K562 (cell line): Measurements from ENCODE around the gene MCL1. TPM values are rescaled to one million over a fixed set of nuclear protein-coding genes. Genes with fewer than 3 reads are reported as not detected.

ENCODE experiments used
- BHLHE40 ChIP-seq: IDR thresholded peaks from 2 replicates; pipeline ENCODE4 v1.6.1; 2011; ENCODE audit warnings: low read length, improper control_type of control experiment
- DPF2 ChIP-seq: fragments of 450-650 bp; IDR thresholded peaks from 2 replicates; pipeline ENCODE4 v1.6.1; 2016
- E2F4 ChIP-seq: sonication (generic); formaldehyde crosslinking; IDR thresholded peaks from 2 replicates; pipeline ENCODE4 v1.8.0; 2022; ENCODE audit warnings: mild to moderate bottlenecking, low read depth, missing genetic modification reagents
- ESRRA ChIP-seq: fragments of 450-650 bp; IDR thresholded peaks from 2 replicates; pipeline ENCODE4 v1.6.1; 2014; ENCODE audit warnings: low read depth, mild to moderate bottlenecking, moderate library complexity, borderline replicate concordance
- GATA2 ChIP-seq: sonication (generic); formaldehyde crosslinking; IDR thresholded peaks from 2 replicates; pipeline ENCODE4 v1.4.0; 2020; ENCODE audit warnings: mild to moderate bottlenecking, missing genetic modification reagents
- ILK ChIP-seq: fragments of 450-650 bp; IDR thresholded peaks from 2 replicates; pipeline ENCODE4 v1.6.1; 2016; ENCODE audit warnings: missing genetic modification characterization, low read depth, mild to moderate bottlenecking, missing compliant biosample characterization, moderate library complexity, borderline replicate concordance
- MCM5 ChIP-seq: fragments of 450-650 bp; IDR thresholded peaks from 2 replicates; pipeline ENCODE4 v1.6.1; 2016; ENCODE audit warnings: low read depth
- NR1H2 ChIP-seq: sonication (generic); formaldehyde crosslinking; IDR thresholded peaks from 2 replicates; pipeline ENCODE4 v1.4.0; 2020; ENCODE audit warnings: mild to moderate bottlenecking, missing genetic modification reagents
- PHF8 ChIP-seq: fragments of 200-600 bp; sonication (generic); IDR thresholded peaks from 2 replicates; pipeline ENCODE4 v1.6.1; 2012; ENCODE audit warnings: mixed run types, mild to moderate bottlenecking, inconsistent platforms, low read length, moderate library complexity, borderline replicate concordance
- POLR2AphosphoS5 ChIP-seq: IDR thresholded peaks from 2 replicates; pipeline ENCODE4 v1.6.1; 2011; ENCODE audit warnings: mild to moderate bottlenecking, low read depth, low read length, moderate library complexity; ENCODE audit not compliant: control insufficient read depth, insufficient read depth
- PPARD ChIP-seq: fragments of 250-450 bp; sonication (Bioruptor Pico); IDR thresholded peaks from 2 replicates; pipeline ENCODE4 v1.8.0; 2022; ENCODE audit warnings: inconsistent platforms, mild to moderate bottlenecking, moderate library complexity
- PRPF4 ChIP-seq: fragments of 200-400 bp; formaldehyde crosslinking; IDR thresholded peaks from one replicate; pipeline ENCODE4 v1.6.1; 2017; ENCODE audit warnings: low read length, low read depth, mild to moderate bottlenecking; ENCODE audit not compliant: insufficient read depth, poor library complexity, severe bottlenecking
- PURB ChIP-seq: sonication (generic); formaldehyde crosslinking; IDR thresholded peaks from 2 replicates; pipeline ENCODE4 v1.9.0; 2021; ENCODE audit warnings: low read depth, mild to moderate bottlenecking, missing genetic modification reagents
- RBM39 ChIP-seq: fragments of 200-400 bp; formaldehyde crosslinking; optimal IDR thresholded peaks from 2 replicates; pipeline ENCODE3; 2018; ENCODE audit warnings: low read depth, low read length
- SMARCC2 ChIP-seq: fragments of 450-650 bp; IDR thresholded peaks from 2 replicates; pipeline ENCODE4 v1.6.1; 2017; ENCODE audit warnings: antibody characterized with exemption, moderate library complexity, mild to moderate bottlenecking, low read depth
- TAF15 ChIP-seq: fragments of 200-400 bp; formaldehyde crosslinking; IDR thresholded peaks from 2 replicates; pipeline ENCODE4 v1.6.1; 2017; ENCODE audit warnings: mild to moderate bottlenecking, low read depth, low read length, moderate library complexity
- ZBTB26 ChIP-seq: fragments of 450-650 bp; formaldehyde crosslinking; IDR thresholded peaks from 2 replicates; pipeline ENCODE4 v1.4.0; 2022; ENCODE audit warnings: missing genetic modification characterization
- ZBTB9 ChIP-seq: fragments of 450-650 bp; formaldehyde crosslinking; IDR thresholded peaks from 2 replicates; pipeline ENCODE4 v1.4.0; 2020; ENCODE audit warnings: mild to moderate bottlenecking, moderate library complexity
- ZNF121 ChIP-seq: sonication (generic); formaldehyde crosslinking; conservative IDR thresholded peaks from 2 replicates; pipeline ENCODE4 v1.8.0; 2022; ENCODE audit warnings: missing genetic modification reagents
- ZNF124 ChIP-seq: sonication (generic); formaldehyde crosslinking; IDR thresholded peaks from 2 replicates; pipeline ENCODE4 v1.8.1; 2022; ENCODE audit warnings: missing genetic modification reagents
- ZNF143 ChIP-seq: sonication (generic); formaldehyde crosslinking; IDR thresholded peaks from 2 replicates; pipeline ENCODE4 v1.9.0; 2022; ENCODE audit warnings: mild to moderate bottlenecking, missing genetic modification reagents
- ZNF165 ChIP-seq: fragments of 250-450 bp; sonication (Bioruptor Pico); IDR thresholded peaks from 2 replicates; pipeline ENCODE4 v1.4.0; 2020; ENCODE audit warnings: borderline replicate concordance
- ZNF197 ChIP-seq: fragments of 200-800 bp; sonication (Bioruptor generic); IDR thresholded peaks from 2 replicates; pipeline ENCODE4 v1.6.1; 2016; ENCODE audit warnings: low read depth, missing genetic modification characterization, missing compliant biosample characterization
- ZNF347 ChIP-seq: fragments of 450-650 bp; formaldehyde crosslinking; IDR thresholded peaks from 2 replicates; pipeline ENCODE4 v1.4.0; 2020; ENCODE audit warnings: low read depth, mild to moderate bottlenecking, moderate library complexity
- ZNF395 ChIP-seq: fragments of 200-800 bp; sonication (Bioruptor generic); IDR thresholded peaks from 2 replicates; pipeline ENCODE4 v1.6.1; 2017; ENCODE audit warnings: missing genetic modification characterization, missing compliant biosample characterization
- ZNF561 ChIP-seq: fragments of 450-650 bp; formaldehyde crosslinking; conservative IDR thresholded peaks from 2 replicates; pipeline ENCODE4 v1.4.0; 2020; ENCODE audit warnings: mild to moderate bottlenecking, moderate library complexity
- polyA plus RNA-seq, 8 experiments: library from polyadenylated mRNA; depleted of rRNA in 4 of 8; stranded (reverse) in 5 of 8; unstranded in 3 of 8; fragments of >200 nt; fragmentation: Nextera tagmentation in 2 of 8; fragmentation: Illumina TruSeq in 1 of 8; extraction: Ambion mirVana in 2 of 8; extraction: Trizol in 1 of 8; gene quantifications; 2 replicates each; pipeline versions ENCODE4 v1.2.1 to v1.2.3, GENCODE V29; 2011 to 2014; ENCODE audit warnings: inconsistent platforms in 1 of 8, missing spikeins in 1 of 8
- total RNA-seq, 7 experiments: library from RNA; depleted of rRNA in 6 of 7; stranded (reverse); fragments of >200 nt in 6 of 7; fragmentation: Illumina TruSeq in 2 of 7; extraction: Trizol in 2 of 7; gene quantifications; 2 replicates each; pipeline versions ENCODE4 v1.2.1 to v1.2.3, GENCODE V29; 2011 to 2021; ENCODE audit warnings: low replicate concordance in 1 of 7

Gene MCL1
- total and polyA plus RNA-seq, 9 of the 15 experiments (the other 6 are each of a cell fraction or from before 2014, with no cell fraction given) = 27.1 to 224 (median 138) TPM

- TF ChIP-seq SMARCC2 (peak; percentile 90), ZNF124 (CRISPR knock-in tag) (no peak), E2F4 (CRISPR knock-in tag) (no peak), PURB (CRISPR knock-in tag) (no peak), ZNF561 (CRISPR knock-in tag) (no peak), PHF8 (no peak), ZBTB9 (CRISPR knock-in tag) (no peak), PRPF4 (no peak), ZNF347 (CRISPR knock-in tag) (no peak), ZNF197 (CRISPR knock-in tag) (no peak), POLR2AphosphoS5 (peak; percentile 99), ZNF143 (CRISPR knock-in tag) (no peak), MCM5 (no peak), NR1H2 (CRISPR knock-in tag) (no peak), ZNF165 (CRISPR knock-in tag) (no peak), ESRRA (peak; percentile 95), TAF15 (no peak), ILK (tag) (no peak), ZNF395 (peak; percentile 73; the same call in 1 of the 2 replicates), ZNF121 (CRISPR knock-in tag) (no peak), GATA2 (CRISPR knock-in tag) (peak; percentile 94), ZBTB26 (CRISPR knock-in tag) (no peak), BHLHE40 (peak; percentile 72), RBM39 (no peak), PPARD (no peak), DPF2 (peak; percentile 98)
Observed at GRCh38 chr1:150545486-150546032, 33.9 kb downstream of the MCL1 start (continued).
